ENCODE data around the gene FAM110D. TPM values are rescaled to one million over a fixed set of nuclear protein-coding genes. Genes with fewer than 3 reads are reported as not detected.
A peak's percentile ranks its signal among the peaks of the same experiment; 100 is the strongest.

FAM110D gene
- total and polyA plus RNA-seq, 11 donors, result 2.2 to 6.5 (median 3.2) TPM

GRCh38 chr1:26124418-26125331, 34.2 kb upstream of the FAM110D start:
- Histone ChIP-seq H3K36me3 (peaks cover 0 to 36% (median 15%) of the 10 kb centered on the region in 9 donors), H3K4me3 (no peak overlapping the region), H3K27me3 (no peaks in the 10 kb centered on the region), H3K4me1 (peaks cover 0 to 88% (median 28%) of the 10 kb centered on the region in 12 donors), H3K9me3 (no peaks in the 10 kb centered on the region), H3K27ac (peak overlapping the region in 1 of 12 donors; percentile 87)
- no peak for DNase-seq
- 78 to 85% (median 82%) methylated on average over 4 of the region's 4 CpGs for WGBS, 4 donors
- no peak for ATAC-seq
- no peak for TF ChIP-seq CTCF (IDR thresholded peaks at IDR 0.05)
- TF ChIP-seq POLR2A (IDR thresholded peaks at IDR 0.05), result no peak
- intact Hi-C loops (cut with DNase I), result no loop called here

GRCh38 chr1:26125382-26125781, 33.5 kb upstream of the FAM110D start:
- no peak for ATAC-seq
- no peak overlapping the region for H3K4me3 ChIP-seq
- intact Hi-C loops (cut with DNase I), result no loop called here
- H3K9me3 ChIP-seq, result no peaks in the 10 kb centered on the region
- H3K27ac ChIP-seq, result peak overlapping the region in 1 of 12 donors; percentile 87
- H3K36me3 ChIP-seq, result peaks cover 0 to 30% (median 15%) of the 10 kb centered on the region in 9 donors
- no peaks in the 10 kb centered on the region for H3K27me3 ChIP-seq
- peaks cover 0 to 80% (median 24%) of the 10 kb centered on the region in 12 donors for H3K4me1 ChIP-seq
- DNase-seq, result no peak
- TF ChIP-seq CTCF (IDR thresholded peaks at IDR 0.05) (no peak), POLR2A (IDR thresholded peaks at IDR 0.05) (no peak)

GRCh38 chr1:26125946-26126320, 32.9 kb upstream of the FAM110D start:
- H3K4me3 ChIP-seq, result no peak overlapping the region
- intact Hi-C loops (cut with DNase I), result no loop called here
- TF ChIP-seq POLR2A (IDR thresholded peaks at IDR 0.05) (no peak), CTCF (IDR thresholded peaks at IDR 0.05) (no peak)
- DNase-seq, result no peak
- no peak for ATAC-seq
- WGBS, 4 donors, result 72 to 81% (median 77%) methylated on average over 1 of the region's 1 CpG
- no peaks in the 10 kb centered on the region for H3K9me3 ChIP-seq
- peaks cover 0 to 75% (median 24%) of the 10 kb centered on the region in 12 donors for H3K4me1 ChIP-seq
- peak overlapping the region in 1 of 12 donors; percentile 87 for H3K27ac ChIP-seq
- no peaks in the 10 kb centered on the region for H3K27me3 ChIP-seq
- peaks cover 0 to 25% (median 15%) of the 10 kb centered on the region in 9 donors for H3K36me3 ChIP-seq

- Histone ChIP-seq H3K4me3 (peak overlapping the region in 1 of 12 donors; percentile 39), H3K9me3 (no peaks in the 10 kb centered on the region), H3K27ac (peak overlapping the region in 4 of 12 donors; percentile 9 to 87 (median 28)), H3K36me3 (peaks cover 0 to 23% (median 15%) of the 10 kb centered on the region in 9 donors), H3K27me3 (no peaks in the 10 kb centered on the region), H3K4me1 (peaks cover 0 to 69% (median 24%) of the 10 kb centered on the region in 12 donors)
- TF ChIP-seq POLR2A (IDR thresholded peaks at IDR 0.05) (no peak), CTCF (IDR thresholded peaks at IDR 0.05) (no peak)
- intact Hi-C loops (cut with DNase I), result no loop called here
- DNase-seq (no peak), ATAC-seq (peak in 3 of 4 donors; percentile 37 to 66 (median 47))
- 68 to 78% (median 76%) methylated on average over 9 of the region's 9 CpGs for WGBS, 4 donors
These were observed 32.4 kb upstream of the FAM110D start for GRCh38 chr1:26126321-26127084.
